HG03571 (cell line): ENCODE results near the gene UACA.
"Not testable (repeated sequence)": the region's sequence is repeated elsewhere in the genome, so short reads cannot be mapped to it uniquely, and the experiment has no call there.

ENCODE experiments used
- ATAC-seq: cut with Tn5 transposase; IDR thresholded peaks from one replicate; pipeline ENCODE4 v1.9.1; 2021; ENCODE audit not compliant: unreplicated experiment

UACA gene

GRCh38 chr15:70763120-70763949, at the start of gene UACA:
Gene UACA (minus strand): TSS chr15:70763558. CDS start chr15:70763407, 151 bp downstream.
- peak; percentile 91 for ATAC-seq

- ATAC-seq = no peak
Observed at GRCh38 chr15:70812827-70813364, 49.5 kb upstream of the UACA start.

- no peak for ATAC-seq
Observed at GRCh38 chr15:70810916-70811578, 47.7 kb upstream of the UACA start.

- no peak for ATAC-seq
Observed at GRCh38 chr15:70806992-70807712, 43.8 kb upstream of the UACA start.

- ATAC-seq = not testable (repeated sequence)
Observed at GRCh38 chr15:70804388-70804787, 41.0 kb upstream of the UACA start.

GRCh38 chr15:70802629-70803028, 39.3 kb upstream of the UACA start:
- ATAC-seq = no peak

- no peak for ATAC-seq
Observed at GRCh38 chr15:70801109-70801508, 37.8 kb upstream of the UACA start.

GRCh38 chr15:70799667-70800450, 36.5 kb upstream of the UACA start:
- no peak for ATAC-seq

GRCh38 chr15:70797464-70797863, 34.1 kb upstream of the UACA start:
- ATAC-seq = no peak

GRCh38 chr15:70796516-70797310, 33.4 kb upstream of the UACA start:
- no peak for ATAC-seq

- no peak for ATAC-seq
Observed at GRCh38 chr15:70795311-70795665, 31.9 kb upstream of the UACA start.

- ATAC-seq = no peak
Observed at GRCh38 chr15:70794596-70795310, 31.4 kb upstream of the UACA start.

GRCh38 chr15:70793694-70794093, 30.3 kb upstream of the UACA start:
- ATAC-seq = no peak

GRCh38 chr15:70792171-70792573, 28.8 kb upstream of the UACA start:
- no peak for ATAC-seq

GRCh38 chr15:70791259-70791658, 27.9 kb upstream of the UACA start:
- ATAC-seq = no peak

- ATAC-seq = no peak
Observed at GRCh38 chr15:70789213-70789612, 25.9 kb upstream of the UACA start.

GRCh38 chr15:70788114-70789049, 25.0 kb upstream of the UACA start:
- no peak for ATAC-seq

- no peak for ATAC-seq
Observed at GRCh38 chr15:70786996-70787395, 23.6 kb upstream of the UACA start.
